ENCODE data around the gene EML4.

- TF ChIP-seq CTCF (conservative IDR thresholded peaks at IDR 0.05; ENCODE audit: low read depth, low read length) (no peak), EZH2 (IDR thresholded peaks at IDR 0.05; ENCODE audit: low read length, unreplicated experiment) (no peak), EZH2phosphoT487 (IDR thresholded peaks at IDR 0.05; ENCODE audit: borderline replicate concordance, low read length) (no peak)
These were observed 170.2 kb downstream of the EML4 start for GRCh38 chr2:42339191-42339912.
